ENCODE results near the gene DEPDC4. TPM values are rescaled to one million over a fixed set of nuclear protein-coding genes. Genes with fewer than 3 reads are reported as not detected.

Gene DEPDC4
- total and polyA plus RNA-seq, 10 of the 15 experiments (the other 5 are each of a cell fraction or from before 2014, with no cell fraction given) = 1.5 to 4.7 (median 2.2) TPM

DNA sequence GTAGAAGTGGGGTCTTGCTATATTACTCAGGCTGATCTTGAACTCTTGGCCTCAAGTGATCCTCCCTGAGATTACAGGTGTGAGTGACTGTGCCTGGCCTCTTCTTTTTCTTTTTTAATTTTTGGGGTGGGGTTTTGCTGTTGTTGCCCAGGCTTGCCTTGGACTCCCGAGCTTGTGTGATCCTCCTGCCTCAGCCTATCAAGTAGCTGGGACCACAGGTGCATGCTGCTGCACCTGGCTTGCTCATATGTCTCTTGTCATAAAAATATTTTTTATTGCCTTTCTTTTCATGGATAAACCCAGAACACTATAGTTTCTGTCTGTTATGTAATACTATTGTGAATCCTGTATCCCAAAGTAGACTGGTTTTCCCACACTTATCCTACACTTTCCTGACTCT is 26.1 kb upstream of the DEPDC4 start:
- FAIRE-seq = no peak
- H3K27ac ChIP-seq (ENCODE audit: control insufficient read depth, insufficient read depth) = no peak overlapping the region
- H3K9me3 ChIP-seq (replicated peaks; ENCODE audit: control insufficient read depth, insufficient read depth, low read length) = no peaks in the 10 kb centered on the region
- ChIA-PET RAD21 (ENCODE audit: unreplicated experiment) (no interaction called here), POLR2A (no interaction called here), CTCF (no interaction called here), SMC1A (ENCODE audit: uncharacterized antibody, unreplicated experiment) (no interaction called here)
- no TSS peak for BruUV-seq (replicated peaks)
- WGBS (ENCODE audit: insufficient coverage, insufficient replicate concordance, low lambda C conversion rate, missing lambda C conversion rate) = 100% methylated on average over 1 of the region's 1 CpG
- no peak for DNase-seq (ENCODE audit: low read depth, low spot score)
- no peak for ATAC-seq
- H3K27me3 ChIP-seq (replicated peaks in 1 of 2; ENCODE audit: control insufficient read depth in 2 of 2, insufficient read depth in 2 of 2, low read length in 1 of 2) = no peaks in the 10 kb centered on the region
- H3K4me1 ChIP-seq (ENCODE audit: control insufficient read depth, insufficient read depth, low read length) = no peaks in the 10 kb centered on the region
- H3K79me2 ChIP-seq (ENCODE audit: control insufficient read depth, insufficient read depth, low read length) = no peaks in the 10 kb centered on the region
- H3K9ac ChIP-seq (ENCODE audit: control insufficient read depth, insufficient read depth, low read length) = no peak overlapping the region
- H3K36me3 ChIP-seq (ENCODE audit: control insufficient read depth in 2 of 2, insufficient read depth in 2 of 2, low read length in 1 of 2) = peaks cover 0 to 3% of the 10 kb centered on the region in 2 experiments; a peak in 1 of 4 replicates
- H4K20me1 ChIP-seq (ENCODE audit: control insufficient read depth, insufficient read depth) = no peaks in the 10 kb centered on the region
- intact Hi-C loops (cut with micrococcal nuclease; ENCODE audit: unreplicated experiment) = no loop called here
- no peak overlapping the region for H3K4me2 ChIP-seq (ENCODE audit: control insufficient read depth, insufficient read depth)
- no peak overlapping the region for H3K4me3 ChIP-seq
- H2AFZ ChIP-seq (ENCODE audit: control insufficient read depth, low read depth, low read length) = no peak overlapping the region
- in situ Hi-C loops (cut with MboI) = no loop called here
- no peak for TF ChIP-seq STAT3 (IDR thresholded peaks at IDR 0.05; ENCODE audit: low read depth, low read length)
- no peak for TF ChIP-seq PAX8 (IDR thresholded peaks at IDR 0.05)
- TF ChIP-seq SP1 (IDR thresholded peaks at IDR 0.05; ENCODE audit: low read depth, low read length) = no peak
- TF ChIP-seq, protein P1, sequence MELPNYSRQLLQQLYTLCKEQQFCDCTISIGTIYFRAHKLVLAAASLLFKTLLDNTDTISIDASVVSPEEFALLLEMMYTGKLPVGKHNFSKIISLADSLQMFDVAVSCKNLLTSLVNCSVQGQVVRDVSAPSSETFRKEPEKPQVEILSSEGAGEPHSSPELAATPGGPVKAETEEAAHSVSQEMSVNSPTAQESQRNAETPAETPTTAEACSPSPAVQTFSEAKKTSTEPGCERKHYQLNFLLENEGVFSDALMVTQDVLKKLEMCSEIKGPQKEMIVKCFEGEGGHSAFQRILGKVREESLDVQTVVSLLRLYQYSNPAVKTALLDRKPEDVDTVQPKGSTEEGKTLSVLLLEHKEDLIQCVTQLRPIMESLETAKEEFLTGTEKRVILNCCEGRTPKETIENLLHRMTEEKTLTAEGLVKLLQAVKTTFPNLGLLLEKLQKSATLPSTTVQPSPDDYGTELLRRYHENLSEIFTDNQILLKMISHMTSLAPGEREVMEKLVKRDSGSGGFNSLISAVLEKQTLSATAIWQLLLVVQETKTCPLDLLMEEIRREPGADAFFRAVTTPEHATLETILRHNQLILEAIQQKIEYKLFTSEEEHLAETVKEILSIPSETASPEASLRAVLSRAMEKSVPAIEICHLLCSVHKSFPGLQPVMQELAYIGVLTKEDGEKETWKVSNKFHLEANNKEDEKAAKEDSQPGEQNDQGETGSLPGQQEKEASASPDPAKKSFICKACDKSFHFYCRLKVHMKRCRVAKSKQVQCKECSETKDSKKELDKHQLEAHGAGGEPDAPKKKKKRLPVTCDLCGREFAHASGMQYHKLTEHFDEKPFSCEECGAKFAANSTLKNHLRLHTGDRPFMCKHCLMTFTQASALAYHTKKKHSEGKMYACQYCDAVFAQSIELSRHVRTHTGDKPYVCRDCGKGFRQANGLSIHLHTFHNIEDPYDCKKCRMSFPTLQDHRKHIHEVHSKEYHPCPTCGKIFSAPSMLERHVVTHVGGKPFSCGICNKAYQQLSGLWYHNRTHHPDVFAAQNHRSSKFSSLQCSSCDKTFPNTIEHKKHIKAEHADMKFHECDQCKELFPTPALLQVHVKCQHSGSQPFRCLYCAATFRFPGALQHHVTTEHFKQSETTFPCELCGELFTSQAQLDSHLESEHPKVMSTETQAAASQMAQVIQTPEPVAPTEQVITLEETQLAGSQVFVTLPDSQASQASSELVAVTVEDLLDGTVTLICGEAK (IDR thresholded peaks at IDR 0.05; ENCODE audit: borderline replicate concordance) = no peak
- no peak for TF ChIP-seq POLR2AphosphoS2 (IDR thresholded peaks at IDR 0.05; ENCODE audit: low read depth, low read length)
- TF ChIP-seq CBX3 (IDR thresholded peaks at IDR 0.05; ENCODE audit: borderline replicate concordance, low read depth) = no peak
- TF ChIP-seq CHD4 (IDR thresholded peaks at IDR 0.05) = no peak
- TF ChIP-seq, protein P2, sequence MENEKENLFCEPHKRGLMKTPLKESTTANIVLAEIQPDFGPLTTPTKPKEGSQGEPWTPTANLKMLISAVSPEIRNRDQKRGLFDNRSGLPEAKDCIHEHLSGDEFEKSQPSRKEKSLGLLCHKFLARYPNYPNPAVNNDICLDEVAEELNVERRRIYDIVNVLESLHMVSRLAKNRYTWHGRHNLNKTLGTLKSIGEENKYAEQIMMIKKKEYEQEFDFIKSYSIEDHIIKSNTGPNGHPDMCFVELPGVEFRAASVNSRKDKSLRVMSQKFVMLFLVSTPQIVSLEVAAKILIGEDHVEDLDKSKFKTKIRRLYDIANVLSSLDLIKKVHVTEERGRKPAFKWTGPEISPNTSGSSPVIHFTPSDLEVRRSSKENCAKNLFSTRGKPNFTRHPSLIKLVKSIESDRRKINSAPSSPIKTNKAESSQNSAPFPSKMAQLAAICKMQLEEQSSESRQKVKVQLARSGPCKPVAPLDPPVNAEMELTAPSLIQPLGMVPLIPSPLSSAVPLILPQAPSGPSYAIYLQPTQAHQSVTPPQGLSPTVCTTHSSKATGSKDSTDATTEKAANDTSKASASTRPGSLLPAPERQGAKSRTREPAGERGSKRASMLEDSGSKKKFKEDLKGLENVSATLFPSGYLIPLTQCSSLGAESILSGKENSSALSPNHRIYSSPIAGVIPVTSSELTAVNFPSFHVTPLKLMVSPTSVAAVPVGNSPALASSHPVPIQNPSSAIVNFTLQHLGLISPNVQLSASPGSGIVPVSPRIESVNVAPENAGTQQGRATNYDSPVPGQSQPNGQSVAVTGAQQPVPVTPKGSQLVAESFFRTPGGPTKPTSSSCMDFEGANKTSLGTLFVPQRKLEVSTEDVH (IDR thresholded peaks at IDR 0.05; ENCODE audit: low read depth, partially characterized antibody) = no peak
- TF ChIP-seq, protein P3, sequence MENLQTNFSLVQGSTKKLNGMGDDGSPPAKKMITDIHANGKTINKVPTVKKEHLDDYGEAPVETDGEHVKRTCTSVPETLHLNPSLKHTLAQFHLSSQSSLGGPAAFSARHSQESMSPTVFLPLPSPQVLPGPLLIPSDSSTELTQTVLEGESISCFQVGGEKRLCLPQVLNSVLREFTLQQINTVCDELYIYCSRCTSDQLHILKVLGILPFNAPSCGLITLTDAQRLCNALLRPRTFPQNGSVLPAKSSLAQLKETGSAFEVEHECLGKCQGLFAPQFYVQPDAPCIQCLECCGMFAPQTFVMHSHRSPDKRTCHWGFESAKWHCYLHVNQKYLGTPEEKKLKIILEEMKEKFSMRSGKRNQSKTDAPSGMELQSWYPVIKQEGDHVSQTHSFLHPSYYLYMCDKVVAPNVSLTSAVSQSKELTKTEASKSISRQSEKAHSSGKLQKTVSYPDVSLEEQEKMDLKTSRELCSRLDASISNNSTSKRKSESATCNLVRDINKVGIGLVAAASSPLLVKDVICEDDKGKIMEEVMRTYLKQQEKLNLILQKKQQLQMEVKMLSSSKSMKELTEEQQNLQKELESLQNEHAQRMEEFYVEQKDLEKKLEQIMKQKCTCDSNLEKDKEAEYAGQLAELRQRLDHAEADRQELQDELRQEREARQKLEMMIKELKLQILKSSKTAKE (IDR thresholded peaks at IDR 0.05; ENCODE audit: low read depth, poor library complexity, severe bottlenecking) = no peak
- no peak for TF ChIP-seq HDAC6 (IDR thresholded peaks at IDR 0.05; ENCODE audit: unreplicated experiment)
- TF ChIP-seq CHD2 (IDR thresholded peaks at IDR 0.05; ENCODE audit: borderline replicate concordance, low read depth, low read length) = no peak
- no peak for TF ChIP-seq ZNF207 (IDR thresholded peaks at IDR 0.05; ENCODE audit: borderline replicate concordance)
- TF ChIP-seq TAF1 (IDR thresholded peaks at IDR 0.05; ENCODE audit: borderline replicate concordance, low read depth, low read length) = no peak
- no peak for TF ChIP-seq MEF2B (IDR thresholded peaks at IDR 0.05; ENCODE audit: partially characterized antibody, poor library complexity, severe bottlenecking)
- TF ChIP-seq YY1 (IDR thresholded peaks at IDR 0.05; ENCODE audit: low read depth, low read length) = no peak
- TF ChIP-seq BRCA1 (IDR thresholded peaks at IDR 0.05; ENCODE audit: low read depth, low read length) = no peak
- TF ChIP-seq IKZF1 (conservative IDR thresholded peaks at IDR 0.05) = no peak
